Endothelial cell of umbilical vein (primary cell): Measurements from ENCODE around the gene NAV2.

Experiments used
- EZH2 ChIP-seq: IDR thresholded peaks from 2 replicates; pipeline ENCODE4 v1.6.1; 2012; ENCODE audit warnings: borderline replicate concordance, low read depth, mild to moderate bottlenecking, moderate library complexity, low read length, inconsistent platforms; ENCODE audit not compliant: severe bottlenecking
- FOS ChIP-seq: IDR thresholded peaks from 2 replicates; pipeline ENCODE4 v1.6.1; 2011; ENCODE audit warnings: mild to moderate bottlenecking, low read length, moderate library complexity, borderline replicate concordance; ENCODE audit not compliant: insufficient read depth
- GATA2 ChIP-seq: IDR thresholded peaks from 2 replicates; pipeline ENCODE4 v1.7.0; 2011; ENCODE audit warnings: low read depth, mild to moderate bottlenecking, moderate library complexity, mixed read lengths, low read length; ENCODE audit not compliant: insufficient read length, insufficient read depth
- POLR2A ChIP-seq: IDR thresholded peaks from 2 replicates; pipeline ENCODE4 v1.6.1; 2012; ENCODE audit warnings: low read depth, mild to moderate bottlenecking, control low read depth, low read length
- TF ChIP-seq, protein P1 (sequence below), 2 donors: IDR thresholded peaks; 1 replicate in 1 of 2; 2 replicates in 1 of 2; pipeline ENCODE4 v1.5.1; 2011; ENCODE audit warnings: low read length in 2 of 2, mild to moderate bottlenecking in 2 of 2, moderate library complexity in 2 of 2, control low read depth in 1 of 2, inconsistent platforms in 1 of 2, low read depth in 1 of 2; ENCODE audit not compliant: insufficient read depth in 1 of 2; ENCODE audit errors: extremely low read depth in 1 of 2

DNA sequence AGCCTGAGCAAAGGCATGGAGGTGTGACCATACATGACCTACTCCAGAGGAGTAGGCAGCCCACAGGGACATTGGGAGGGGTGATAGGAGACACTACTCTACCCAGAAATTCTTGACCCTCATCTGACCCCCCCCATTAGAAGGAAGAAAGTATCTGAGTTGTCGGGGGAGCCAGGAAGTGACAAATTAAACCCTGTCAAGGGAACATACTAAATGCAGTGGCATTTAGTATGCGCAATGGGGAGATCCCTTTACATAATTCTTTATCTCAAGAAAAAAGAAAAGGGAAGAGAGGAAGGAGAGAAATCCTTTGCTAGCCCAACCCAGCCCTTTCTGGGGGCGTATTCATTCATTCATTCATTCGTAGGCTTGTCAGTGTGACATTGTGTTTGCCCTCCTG lies 58.8 kb downstream of the NAV2 start:
- TF ChIP-seq, protein P1, sequence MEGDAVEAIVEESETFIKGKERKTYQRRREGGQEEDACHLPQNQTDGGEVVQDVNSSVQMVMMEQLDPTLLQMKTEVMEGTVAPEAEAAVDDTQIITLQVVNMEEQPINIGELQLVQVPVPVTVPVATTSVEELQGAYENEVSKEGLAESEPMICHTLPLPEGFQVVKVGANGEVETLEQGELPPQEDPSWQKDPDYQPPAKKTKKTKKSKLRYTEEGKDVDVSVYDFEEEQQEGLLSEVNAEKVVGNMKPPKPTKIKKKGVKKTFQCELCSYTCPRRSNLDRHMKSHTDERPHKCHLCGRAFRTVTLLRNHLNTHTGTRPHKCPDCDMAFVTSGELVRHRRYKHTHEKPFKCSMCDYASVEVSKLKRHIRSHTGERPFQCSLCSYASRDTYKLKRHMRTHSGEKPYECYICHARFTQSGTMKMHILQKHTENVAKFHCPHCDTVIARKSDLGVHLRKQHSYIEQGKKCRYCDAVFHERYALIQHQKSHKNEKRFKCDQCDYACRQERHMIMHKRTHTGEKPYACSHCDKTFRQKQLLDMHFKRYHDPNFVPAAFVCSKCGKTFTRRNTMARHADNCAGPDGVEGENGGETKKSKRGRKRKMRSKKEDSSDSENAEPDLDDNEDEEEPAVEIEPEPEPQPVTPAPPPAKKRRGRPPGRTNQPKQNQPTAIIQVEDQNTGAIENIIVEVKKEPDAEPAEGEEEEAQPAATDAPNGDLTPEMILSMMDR (IDR thresholded peaks at IDR 0.05; ENCODE audit: extremely low read depth in 1 of 2, insufficient read depth in 1 of 2, low read depth in 1 of 2, low read length in 2 of 2) = no peak
- TF ChIP-seq GATA2 = no peak
- TF ChIP-seq FOS = no peak
- no peak for TF ChIP-seq EZH2
- TF ChIP-seq POLR2A = no peak
